Subcutaneous abdominal adipose tissue (tissue), 5 donors: ENCODE data around the gene ZDHHC12.

Experiments
- H3K27ac ChIP-seq: one replicate; pipeline ENCODE4 v1.7.0; 2013; ENCODE audit warnings: low read depth, mild to moderate bottlenecking, inconsistent platforms, low read length, moderate library complexity
- H3K27me3 ChIP-seq, 5 donors: one replicate each; pipeline ENCODE4 v1.7.0; 2013; ENCODE audit warnings: low read length in 5 of 5, inconsistent platforms in 1 of 5; ENCODE audit not compliant: control insufficient read depth in 5 of 5, insufficient read depth in 4 of 5
- H3K36me3 ChIP-seq, 5 donors: one replicate each; pipeline ENCODE4 v1.7.0; 2013; ENCODE audit warnings: low read length in 5 of 5; ENCODE audit not compliant: control insufficient read depth in 5 of 5, insufficient read depth in 5 of 5
- H3K4me1 ChIP-seq, 5 donors: one replicate each; pipeline ENCODE4 v1.7.0; 2013; ENCODE audit warnings: low read length in 5 of 5, mild to moderate bottlenecking in 3 of 5, moderate library complexity in 1 of 5; ENCODE audit not compliant: control insufficient read depth in 5 of 5, insufficient read depth in 5 of 5
- H3K4me3 ChIP-seq, 5 donors: one replicate each; pipeline ENCODE4 v1.7.0; 2013; ENCODE audit warnings: low read length in 5 of 5, low read depth in 1 of 5
- H3K9ac ChIP-seq, 5 donors: one replicate each; pipeline ENCODE4 v1.7.0; 2013; ENCODE audit warnings: low read length in 5 of 5, mild to moderate bottlenecking in 4 of 5, moderate library complexity in 3 of 5
- H3K9me3 ChIP-seq, 5 donors: one replicate each; pipeline ENCODE4 v1.7.0; 2013; ENCODE audit warnings: low read length in 5 of 5; ENCODE audit not compliant: control insufficient read depth in 5 of 5
- donor health status: healthy.
- donor health status: healthy.
- donor health status: healthy.
- donor health status: healthy.
- donor health status: healthy.

The ZDHHC12 gene

DNA sequence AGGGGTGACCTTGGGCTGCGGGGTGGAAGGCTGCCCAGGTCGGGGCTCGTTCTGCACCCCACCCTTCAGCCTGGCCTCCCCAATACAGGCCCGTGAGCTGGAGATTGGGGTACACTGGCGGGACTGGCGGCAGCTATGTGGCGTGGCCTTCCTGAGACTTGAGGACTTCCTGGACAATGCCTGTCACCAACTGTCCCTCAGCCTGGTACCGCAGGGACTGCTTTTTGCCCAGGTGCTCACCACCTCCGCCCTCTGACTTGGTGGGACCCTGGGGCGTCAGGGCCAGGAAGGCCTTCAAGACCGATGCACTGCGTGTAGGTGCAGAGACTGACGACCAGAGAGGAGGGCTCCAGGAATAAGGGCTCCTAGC lies 10.5 kb downstream of the ZDHHC12 start:
- no peak overlapping the region for H3K9ac ChIP-seq
- H3K4me3 ChIP-seq = no peak overlapping the region
- H3K9me3 ChIP-seq = no peaks in the 10 kb centered on the region
- no peaks in the 10 kb centered on the region for H3K27me3 ChIP-seq
- H3K4me1 ChIP-seq = peaks cover 0 to 10% (median 4%) of the 10 kb centered on the region in 5 donors
- peaks cover 0 to 39% (median 31%) of the 10 kb centered on the region in 5 donors for H3K36me3 ChIP-seq
- no peak overlapping the region for H3K27ac ChIP-seq

DNA sequence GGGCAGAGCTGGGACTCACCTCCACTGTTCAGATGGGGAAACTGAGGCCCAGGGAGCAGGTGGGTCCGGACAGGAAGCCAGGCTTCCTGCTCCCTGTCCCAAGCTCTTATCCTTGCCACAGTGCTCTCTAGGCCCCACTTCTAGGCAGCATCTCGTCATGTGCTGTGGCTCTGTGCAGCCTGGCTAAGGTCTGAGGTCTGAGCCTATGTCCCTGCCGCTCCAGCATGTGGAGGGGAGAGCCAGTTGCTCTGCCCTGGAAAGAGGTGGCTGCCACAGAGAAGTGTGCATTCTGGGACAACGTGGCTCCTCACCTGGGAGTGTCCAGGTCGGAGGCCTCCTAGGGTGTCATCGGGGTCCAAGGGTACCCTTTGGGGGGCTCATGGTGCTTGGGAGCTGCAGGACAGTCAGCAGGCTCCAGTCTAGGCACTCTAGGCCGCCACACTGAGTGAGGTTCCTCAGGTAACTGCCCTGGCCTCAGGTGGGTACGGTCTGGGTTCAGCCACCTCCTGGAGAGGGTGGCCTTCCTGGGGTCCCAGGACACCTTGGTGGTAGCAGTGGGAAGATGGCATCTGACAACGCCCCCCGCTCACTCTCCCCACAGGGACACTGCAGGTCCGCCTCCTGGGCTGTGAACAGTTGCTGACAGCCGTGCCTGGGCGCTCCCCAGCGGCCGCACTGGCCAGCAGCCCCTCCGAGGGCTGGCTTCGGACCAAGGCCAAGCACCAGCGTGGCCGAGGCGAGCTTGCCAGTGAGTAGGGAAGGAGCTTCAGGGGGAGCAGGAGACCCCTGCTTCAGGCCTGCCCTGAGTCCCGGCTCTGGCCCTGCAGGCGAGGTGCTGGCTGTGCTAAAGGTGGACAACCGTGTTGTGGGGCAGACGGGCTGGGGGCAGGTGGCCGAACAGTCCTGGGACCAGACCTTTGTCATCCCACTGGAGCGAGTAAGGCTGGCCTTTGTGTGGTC lies 11.2 kb downstream of the ZDHHC12 start:
- no peak overlapping the region for H3K9ac ChIP-seq
- no peak overlapping the region for H3K27ac ChIP-seq
- H3K27me3 ChIP-seq = no peaks in the 10 kb centered on the region
- H3K4me3 ChIP-seq = no peak overlapping the region
- peaks cover 0 to 39% (median 30%) of the 10 kb centered on the region in 5 donors for H3K36me3 ChIP-seq
- H3K9me3 ChIP-seq = no peaks in the 10 kb centered on the region
- H3K4me1 ChIP-seq = peaks cover 0 to 10% (median 4%) of the 10 kb centered on the region in 5 donors

DNA sequence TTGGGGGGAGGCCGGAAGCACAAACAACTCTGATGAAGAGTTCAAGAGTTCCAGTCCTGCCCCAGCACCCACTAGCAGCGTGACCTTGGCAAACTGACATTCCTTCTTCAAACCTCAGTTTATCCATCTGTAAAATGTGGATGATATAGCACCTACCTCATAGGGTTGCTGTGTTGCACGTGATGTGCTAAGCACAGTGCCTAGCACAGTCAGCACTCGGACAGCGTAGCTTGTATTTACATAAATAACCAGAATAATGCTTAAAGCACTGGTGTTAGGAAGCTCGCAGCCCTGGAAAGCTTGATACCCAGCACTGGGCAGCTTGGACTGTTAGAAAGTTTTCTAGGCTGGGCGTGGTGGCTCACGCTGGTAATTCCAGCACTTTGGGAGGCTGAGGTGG lies 16.5 kb downstream of the ZDHHC12 start:
- Histone ChIP-seq H3K36me3 (peaks cover 0 to 19% (median 10%) of the 10 kb centered on the region in 5 donors), H3K4me1 (peaks cover 0 to 17% (median 16%) of the 10 kb centered on the region in 5 donors), H3K9ac (no peak overlapping the region), H3K9me3 (no peaks in the 10 kb centered on the region), H3K27me3 (no peaks in the 10 kb centered on the region), H3K4me3 (no peak overlapping the region), H3K27ac (no peak overlapping the region)

DNA sequence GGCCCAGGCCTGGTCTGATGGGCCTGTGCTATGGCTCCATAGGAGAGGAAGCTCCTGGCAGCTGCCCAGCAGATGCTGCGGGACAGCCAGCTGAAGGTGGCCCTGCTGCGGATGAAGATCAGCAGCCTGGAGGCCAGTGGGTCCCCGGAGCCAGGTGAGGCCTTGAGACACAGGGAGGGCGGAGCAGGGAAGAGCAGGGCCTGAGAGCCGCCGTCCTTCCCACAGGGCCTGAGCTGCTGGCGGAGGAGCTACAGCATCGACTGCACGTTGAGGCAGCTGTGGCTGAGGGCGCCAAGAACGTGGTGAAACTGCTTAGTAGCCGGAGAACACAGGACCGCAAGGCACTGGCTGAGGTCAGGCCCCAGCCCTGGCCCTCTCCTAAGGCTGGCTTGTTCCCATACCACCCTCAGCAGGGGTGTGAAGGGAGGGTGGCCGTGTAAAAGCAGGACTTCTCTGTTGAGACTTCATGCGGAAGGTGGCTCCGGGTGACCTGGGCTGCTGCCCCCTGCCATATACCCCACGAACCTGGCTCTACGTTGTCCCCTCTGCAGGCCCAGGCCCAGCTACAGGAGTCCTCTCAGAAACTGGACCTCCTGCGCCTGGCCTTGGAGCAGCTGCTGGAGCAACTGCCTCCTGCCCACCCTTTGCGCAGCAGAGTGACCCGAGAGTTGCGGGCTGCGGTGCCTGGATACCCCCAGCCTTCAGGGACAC lies 17.1 kb downstream of the ZDHHC12 start:
- H3K4me3 ChIP-seq = no peak overlapping the region
- no peak overlapping the region for H3K9ac ChIP-seq
- H3K36me3 ChIP-seq = peaks cover 0 to 15% (median 6%) of the 10 kb centered on the region in 5 donors
- H3K4me1 ChIP-seq = peaks cover 0 to 22% (median 19%) of the 10 kb centered on the region in 5 donors
- no peaks in the 10 kb centered on the region for H3K9me3 ChIP-seq
- H3K27ac ChIP-seq = no peak overlapping the region
- no peaks in the 10 kb centered on the region for H3K27me3 ChIP-seq

DNA sequence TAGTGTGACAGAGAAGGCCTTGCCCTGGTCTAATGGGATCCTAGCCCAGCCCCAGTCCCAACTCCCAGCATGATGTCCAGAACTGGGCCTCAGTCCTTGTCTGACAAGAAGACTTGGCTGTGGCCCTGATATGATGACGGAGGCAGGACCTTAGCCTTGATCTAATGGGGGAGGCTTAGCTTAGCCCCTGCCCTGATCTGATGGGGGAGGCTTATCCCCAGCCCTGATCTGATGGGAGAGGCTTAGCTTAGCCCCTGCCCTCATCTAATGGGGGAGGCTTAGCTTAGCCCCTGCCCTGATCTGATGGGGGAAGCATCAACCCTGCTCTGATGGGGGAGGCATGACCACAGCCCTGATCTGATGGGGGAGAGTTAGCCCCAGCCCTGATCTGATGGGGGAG lies 17.9 kb downstream of the ZDHHC12 start:
- H3K36me3 ChIP-seq = peaks cover 0 to 15% (median 6%) of the 10 kb centered on the region in 5 donors
- H3K9me3 ChIP-seq = no peaks in the 10 kb centered on the region
- peaks cover 1 to 22% (median 19%) of the 10 kb centered on the region in 5 donors for H3K4me1 ChIP-seq
- no peak overlapping the region for H3K9ac ChIP-seq
- H3K27me3 ChIP-seq = no peaks in the 10 kb centered on the region
- H3K27ac ChIP-seq = no peak overlapping the region
- H3K4me3 ChIP-seq = no peak overlapping the region

DNA sequence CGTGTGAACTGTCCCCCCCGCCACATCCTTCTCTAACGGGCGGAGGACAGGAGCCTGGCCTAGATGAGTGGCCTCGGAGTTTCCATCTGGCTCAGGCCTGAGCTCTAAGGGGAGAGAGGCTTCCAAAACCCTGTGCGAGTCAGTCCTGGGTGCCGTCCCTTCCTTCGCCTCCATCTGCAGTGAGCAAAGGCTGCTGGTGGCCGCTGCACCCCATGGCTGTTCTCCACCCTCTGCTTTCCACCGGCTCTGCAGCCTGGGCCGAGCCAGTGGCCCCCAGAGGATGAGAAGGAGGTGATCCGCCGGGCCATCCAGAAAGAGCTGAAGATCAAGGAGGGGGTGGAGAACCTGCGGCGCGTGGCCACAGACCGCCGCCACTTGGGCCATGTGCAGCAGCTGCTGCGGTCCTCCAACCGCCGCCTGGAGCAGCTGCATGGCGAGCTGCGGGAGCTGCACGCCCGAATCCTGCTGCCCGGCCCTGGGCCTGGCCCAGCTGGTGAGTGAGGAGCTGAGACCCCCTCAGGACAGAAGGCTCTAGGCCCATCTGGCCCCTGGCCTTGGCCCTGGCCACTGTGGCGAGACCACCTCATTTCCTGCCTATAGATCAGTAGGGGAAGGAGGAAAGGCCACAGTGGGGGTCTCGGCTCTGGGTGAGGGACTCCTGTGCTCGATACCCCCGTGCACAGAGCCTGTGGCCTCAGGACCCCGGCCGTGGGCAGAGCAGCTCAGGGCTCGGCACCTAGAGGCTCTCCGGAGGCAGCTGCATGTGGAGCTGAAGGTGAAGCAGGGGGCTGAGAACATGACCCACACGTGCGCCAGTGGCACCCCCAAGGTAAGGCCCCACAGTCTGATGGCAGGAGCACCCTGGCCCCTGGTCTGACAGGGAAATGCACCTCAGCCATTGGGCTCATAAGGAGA lies 18.6 kb downstream of the ZDHHC12 start:
- H3K9me3 ChIP-seq = no peaks in the 10 kb centered on the region
- peaks cover 0 to 15% (median 6%) of the 10 kb centered on the region in 5 donors for H3K36me3 ChIP-seq
- H3K4me1 ChIP-seq = peaks cover 1 to 22% (median 19%) of the 10 kb centered on the region in 5 donors
- no peaks in the 10 kb centered on the region for H3K27me3 ChIP-seq
- H3K9ac ChIP-seq = no peak overlapping the region
- no peak overlapping the region for H3K27ac ChIP-seq
- no peak overlapping the region for H3K4me3 ChIP-seq

DNA sequence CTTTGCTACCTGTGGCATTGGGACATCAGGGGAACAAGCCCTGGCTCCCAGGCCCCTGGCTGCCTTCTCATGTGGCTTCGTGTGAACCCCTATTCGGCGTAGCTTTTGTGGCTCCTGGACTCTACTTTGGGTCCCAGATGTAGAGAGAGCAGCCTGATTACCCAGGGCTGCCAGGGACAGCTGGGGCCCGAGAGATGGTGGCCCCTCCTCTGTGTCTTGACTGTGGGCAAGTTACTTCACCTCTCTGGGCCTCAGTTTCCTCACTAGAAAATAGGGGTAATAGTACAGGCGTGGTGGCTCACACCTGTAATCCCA lies 19.6 kb downstream of the ZDHHC12 start:
- peak overlapping the region in 4 of 5 donors; percentile 29 to 75 (median 68) for H3K4me3 ChIP-seq
- H3K27me3 ChIP-seq = no peaks in the 10 kb centered on the region
- peak overlapping the region; percentile 69 for H3K27ac ChIP-seq
- peaks cover 1 to 22% (median 19%) of the 10 kb centered on the region in 5 donors for H3K4me1 ChIP-seq
- no peaks in the 10 kb centered on the region for H3K9me3 ChIP-seq
- H3K9ac ChIP-seq = peak overlapping the region in 1 of 5 donors; percentile 20
- H3K36me3 ChIP-seq = peaks cover 0 to 13% (median 6%) of the 10 kb centered on the region in 5 donors

DNA sequence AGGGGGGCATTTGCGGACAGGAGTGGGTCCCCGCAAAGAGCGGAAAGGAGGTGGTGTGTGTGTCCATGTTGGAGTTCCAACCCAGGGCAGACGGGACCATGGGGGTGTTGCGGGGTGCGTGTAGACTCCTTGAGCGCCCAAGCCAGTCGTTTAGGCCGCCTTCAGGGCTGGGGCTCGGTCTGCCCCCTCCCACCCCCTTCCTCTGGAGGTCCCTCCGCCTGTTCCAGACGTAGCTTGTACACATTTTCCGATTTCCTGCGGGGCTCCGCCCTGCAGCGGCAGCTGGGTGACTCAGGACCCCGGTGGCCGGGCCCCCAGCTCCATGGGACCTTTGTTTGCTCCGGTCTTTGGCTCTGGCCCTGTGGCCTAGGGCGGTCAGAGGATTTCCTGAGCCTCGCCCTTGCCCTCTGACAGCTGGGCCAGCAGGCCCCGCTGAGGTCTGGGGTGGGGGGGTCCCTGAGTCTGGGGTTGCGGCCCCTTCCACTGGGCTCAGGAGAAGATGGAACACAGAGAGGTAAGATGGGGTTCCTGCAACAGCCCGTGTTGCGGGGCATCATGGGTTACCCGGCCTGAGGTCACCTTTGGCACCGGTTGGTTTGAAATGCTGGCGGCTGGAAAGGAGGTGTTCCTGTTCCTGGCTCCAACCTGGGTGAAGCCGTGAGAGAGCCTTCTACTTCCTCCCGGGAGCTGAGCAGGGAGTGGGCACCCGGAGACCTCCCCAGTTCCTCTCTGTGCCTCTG lies 20.1 kb downstream of the ZDHHC12 start:
- Histone ChIP-seq H3K9ac (peak overlapping the region in 3 of 5 donors; percentile 58 to 76 (median 72)), H3K9me3 (no peaks in the 10 kb centered on the region), H3K27me3 (no peaks in the 10 kb centered on the region), H3K27ac (peak overlapping the region; percentile 69), H3K36me3 (peaks cover 0 to 13% (median 6%) of the 10 kb centered on the region in 5 donors), H3K4me3 (peak overlapping the region; percentile 42 to 75 (median 72)), H3K4me1 (peaks cover 1 to 22% (median 19%) of the 10 kb centered on the region in 5 donors)
